CD8-positive, alpha-beta memory T cell (primary cell): ENCODE measurements around the gene FAM161A. TPM values are rescaled to one million over a fixed set of nuclear protein-coding genes. Genes with fewer than 3 reads are reported as not detected.
"Not testable (repeated sequence)": the region's sequence is repeated elsewhere in the genome, so short reads cannot be mapped to it uniquely, and the experiment has no call there.

Source experiments
- CTCF ChIA-PET: fragments of 350-600 bp; sonication (Branson Sonifier 250); formaldehyde crosslinking; loops from one replicate; lab custom pipeline; 2021; ENCODE audit warnings: antibody characterized with exemption; lab: Charles Lee
- POLR2A ChIA-PET: fragments of 350-600 bp; sonication (Branson Sonifier 250); formaldehyde crosslinking; loops from one replicate; lab custom pipeline; 2021; ENCODE audit warnings: antibody characterized with exemption; lab: Charles Lee
- DNase-seq, 5 donors: peaks; one replicate each; pipeline versions ENCODE4 v3.0.0 to v3.0.0-alpha.2; 2020 to 2022; ENCODE audit warnings: mixed read lengths in 1 of 5
- H3K27ac ChIP-seq: one replicate; pipeline ENCODE4 v1.7.0; 2013; ENCODE audit warnings: low read depth, mild to moderate bottlenecking, low read length, moderate library complexity
- H3K27me3 ChIP-seq: 2 replicates; pipeline ENCODE4 v1.7.0; 2013; ENCODE audit warnings: low read length, mild to moderate bottlenecking; ENCODE audit not compliant: insufficient read depth, poor library complexity, severe bottlenecking
- H3K36me3 ChIP-seq: 2 replicates; pipeline ENCODE4 v1.7.0; 2013; ENCODE audit warnings: mild to moderate bottlenecking, low read length, moderate library complexity; ENCODE audit not compliant: insufficient read depth
- H3K4me1 ChIP-seq: 2 replicates; pipeline ENCODE4 v1.7.0; 2013; ENCODE audit warnings: mild to moderate bottlenecking, low read length, moderate library complexity; ENCODE audit not compliant: insufficient read depth
- H3K4me3 ChIP-seq: 2 replicates; pipeline ENCODE4 v1.7.0; 2013; ENCODE audit warnings: mild to moderate bottlenecking, low read length
- H3K9me3 ChIP-seq: 2 replicates; pipeline ENCODE4 v1.7.0; 2013; ENCODE audit warnings: mild to moderate bottlenecking, low read length
- H3K27ac Mint-ChIP-seq, 8 donors: one replicate each; pipeline ENCODE4 v1.8.0; 2020 to 2021; ENCODE audit warnings: mixed read lengths in 8 of 8, mild to moderate bottlenecking in 6 of 8, inconsistent platforms in 3 of 8, moderate library complexity in 3 of 8
- H3K27me3 Mint-ChIP-seq, 2 donors: one replicate each; pipeline ENCODE4 v1.8.0; 2020 to 2021; ENCODE audit warnings: mixed read lengths in 2 of 2, mild to moderate bottlenecking in 1 of 2, moderate library complexity in 1 of 2
- H3K36me3 Mint-ChIP-seq, 3 donors: one replicate each; pipeline ENCODE4 v1.8.0; 2020 to 2021; ENCODE audit warnings: mixed read lengths in 3 of 3, inconsistent platforms in 1 of 3, mild to moderate bottlenecking in 1 of 3
- H3K4me1 Mint-ChIP-seq, 3 donors: one replicate each; pipeline ENCODE4 v1.8.0; 2020 to 2021; ENCODE audit warnings: mixed read lengths in 3 of 3, inconsistent platforms in 1 of 3, mild to moderate bottlenecking in 1 of 3
- H3K4me3 Mint-ChIP-seq, 7 donors: one replicate each; pipeline ENCODE4 v1.8.0; 2020 to 2021; ENCODE audit warnings: mixed read lengths in 7 of 7, mild to moderate bottlenecking in 6 of 7, moderate library complexity in 4 of 7, inconsistent platforms in 2 of 7
- H3K9me3 Mint-ChIP-seq, 5 donors: one replicate each; pipeline ENCODE4 v1.8.0; 2020 to 2022; ENCODE audit warnings: mixed read lengths in 5 of 5, mild to moderate bottlenecking in 3 of 5, moderate library complexity in 2 of 5, inconsistent platforms in 1 of 5
- polyA plus RNA-seq: library from polyadenylated mRNA; unstranded; fragments of 300-500 nt; fragmentation: Illumina TruSeq; gene quantifications from one replicate; pipeline ENCODE4 v1.2.3, GENCODE V29; 2021
- total RNA-seq, 2 experiments: library from RNA; stranded (reverse); gene quantifications; one replicate each; pipeline ENCODE4 v1.2.3, GENCODE V29; 2021

The FAM161A gene
- total and polyA plus RNA-seq, 3 experiments from 2014 or later: 1.7 to 5.8 (median 5.6) TPM

- CTCF ChIA-PET: interaction anchor here (1.5 kb wide), 1 partner anchor 21 kb away, joined by 4 read pairs; no protein-coding TSS in a partner anchor
- H3K27me3 Mint-ChIP-seq: peaks cover 0 to 2% of the 10 kb centered on the region in 2 donors
- H3K27ac Mint-ChIP-seq: peak overlapping the region in 3 of 8 donors; percentile 88 to 93 (median 91)
Observed at GRCh38 chr2:61855318-61855613, 1.4 kb upstream of the FAM161A start.

GRCh38 chr2:61854564-61855317, 881 bp upstream of the FAM161A start:
- Mint-ChIP-seq H3K36me3 (peaks cover 0 to 11% (median 0%) of the 10 kb centered on the region in 3 donors), H3K27me3 (peaks cover 0 to 2% of the 10 kb centered on the region in 2 donors), H3K9me3 (no peaks in the 10 kb centered on the region), H3K27ac (peak overlapping the region; percentile 88 to 98 (median 94)), H3K4me1 (peaks cover 12 to 21% (median 19%) of the 10 kb centered on the region in 3 donors), H3K4me3 (peak overlapping the region; percentile 88 to 97 (median 95))
- ChIA-PET CTCF (interaction anchor here (1.5 kb wide), 1 partner anchor 22 kb away, joined by 4 read pairs; no protein-coding TSS in a partner anchor), POLR2A (interaction anchor here (0.6 to 1.0 kb wide), 2 partner anchors 514 to 544 kb away, joined by 4 to 5 read pairs; no protein-coding TSS in a partner anchor)
- Histone ChIP-seq H3K4me1 (peaks cover 12% of the 10 kb centered on the region), H3K4me3 (peak overlapping the region; percentile 87), H3K27ac (peak overlapping the region; percentile 55), H3K36me3 (no peaks in the 10 kb centered on the region), H3K27me3 (no peaks in the 10 kb centered on the region), H3K9me3 (no peaks in the 10 kb centered on the region)
- peak; percentile 79 to 95 (median 92) for DNase-seq

More at GRCh38 chr2:61855318-61855613, 1.4 kb upstream of the FAM161A start:
- Histone ChIP-seq H3K4me3 (peak overlapping the region; percentile 87), H3K27ac (peak overlapping the region; percentile 55), H3K9me3 (no peaks in the 10 kb centered on the region), H3K27me3 (no peaks in the 10 kb centered on the region), H3K36me3 (no peaks in the 10 kb centered on the region), H3K4me1 (peaks cover 12% of the 10 kb centered on the region)
- Mint-ChIP-seq H3K9me3 (no peaks in the 10 kb centered on the region), H3K4me1 (peaks cover 12 to 21% (median 19%) of the 10 kb centered on the region in 3 donors), H3K4me3 (peak overlapping the region; percentile 71 to 97 (median 93)), H3K36me3 (peaks cover 0 to 11% (median 0%) of the 10 kb centered on the region in 3 donors)
- POLR2A ChIA-PET: no interaction called here
- no peak for DNase-seq

GRCh38 chr2:61853086-61853846, 594 bp downstream of the FAM161A start:
- POLR2A ChIA-PET: no interaction called here
- Mint-ChIP-seq H3K9me3 (no peaks in the 10 kb centered on the region), H3K27ac (peak overlapping the region; percentile 87 to 98 (median 94)), H3K4me3 (peak overlapping the region; percentile 88 to 97 (median 95)), H3K27me3 (no peaks in the 10 kb centered on the region), H3K36me3 (peaks cover 0 to 11% (median 0%) of the 10 kb centered on the region in 3 donors), H3K4me1 (peaks cover 12 to 21% (median 19%) of the 10 kb centered on the region in 3 donors)
- H3K4me1 ChIP-seq: peaks cover 12% of the 10 kb centered on the region
- peak overlapping the region; percentile 55 for H3K27ac ChIP-seq
- CTCF ChIA-PET: no interaction called here
- no peaks in the 10 kb centered on the region for H3K36me3 ChIP-seq
- H3K4me3 ChIP-seq: peak overlapping the region; percentile 87
- H3K27me3 ChIP-seq: no peaks in the 10 kb centered on the region
- DNase-seq: no peak
- no peaks in the 10 kb centered on the region for H3K9me3 ChIP-seq

DNA sequence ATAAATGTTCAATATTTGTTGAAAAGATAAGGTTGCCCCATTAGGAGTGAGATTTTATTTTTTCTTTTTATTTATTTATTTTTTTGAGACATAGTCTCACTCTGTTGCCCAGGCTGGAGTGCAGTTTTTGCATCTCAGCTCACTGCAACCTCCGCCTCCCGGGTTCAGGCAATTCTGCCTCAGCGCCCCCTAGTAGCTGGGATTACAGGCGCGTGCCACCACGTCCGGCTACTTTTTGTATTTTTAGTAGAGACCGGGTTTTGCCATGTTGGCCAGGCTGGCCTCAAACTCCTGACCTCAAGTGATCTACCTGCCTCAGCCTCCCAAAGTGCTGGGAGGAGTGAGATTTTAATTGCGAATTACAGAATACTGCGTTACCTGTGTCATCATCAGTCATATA, 2.6 kb downstream of the FAM161A start:
- H3K27me3 ChIP-seq, H3K27me3 Mint-ChIP-seq, H3K9me3 ChIP-seq, H3K9me3 Mint-ChIP-seq, CTCF ChIA-PET, H3K27ac Mint-ChIP-seq, H3K4me3 ChIP-seq, POLR2A ChIA-PET, DNase-seq, H3K36me3 ChIP-seq, H3K27ac ChIP-seq: not testable (repeated sequence)
- peaks cover 12% of the 10 kb centered on the region for H3K4me1 ChIP-seq
- H3K4me3 Mint-ChIP-seq: peak overlapping the region in 2 of 7 donors; percentile 18 to 20
- peaks cover 12 to 21% (median 19%) of the 10 kb centered on the region in 3 donors for H3K4me1 Mint-ChIP-seq
- peaks cover 0 to 11% (median 0%) of the 10 kb centered on the region in 3 donors for H3K36me3 Mint-ChIP-seq

DNA sequence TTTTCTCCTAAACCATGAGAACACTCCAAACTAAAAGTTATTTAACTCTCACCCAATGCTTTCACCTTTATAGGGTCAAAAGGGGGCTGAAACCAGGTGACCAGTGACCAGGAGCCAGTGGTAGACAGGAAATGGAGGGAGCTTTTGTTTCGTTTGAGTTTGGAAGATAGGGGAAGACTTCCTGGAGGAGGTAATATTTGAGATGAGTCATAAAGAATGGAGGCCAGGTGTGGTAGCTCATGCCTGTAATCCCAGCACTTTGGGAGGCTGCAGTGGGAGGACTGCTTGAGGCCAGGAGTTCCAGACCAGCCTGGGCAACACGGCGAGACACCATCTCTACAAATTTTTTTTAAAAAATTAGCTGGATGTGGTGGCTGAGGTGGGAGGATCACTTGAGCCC, 8.5 kb downstream of the FAM161A start:
- H3K4me1 Mint-ChIP-seq: no peaks in the 10 kb centered on the region
- Histone ChIP-seq H3K27ac (no peak overlapping the region), H3K4me3 (no peak overlapping the region), H3K36me3 (no peaks in the 10 kb centered on the region), H3K9me3 (no peaks in the 10 kb centered on the region), H3K27me3 (no peaks in the 10 kb centered on the region), H3K4me1 (no peaks in the 10 kb centered on the region)
- DNase-seq: no peak
- H3K9me3 Mint-ChIP-seq: no peaks in the 10 kb centered on the region
- H3K27ac Mint-ChIP-seq: no peak overlapping the region
- CTCF ChIA-PET: no interaction called here
- peaks cover 0 to 8% (median 2%) of the 10 kb centered on the region in 3 donors for H3K36me3 Mint-ChIP-seq
- peaks cover 0 to 1% of the 10 kb centered on the region in 2 donors for H3K27me3 Mint-ChIP-seq
- POLR2A ChIA-PET: no interaction called here
- H3K4me3 Mint-ChIP-seq: no peak overlapping the region

- CTCF ChIA-PET: no interaction called here
- POLR2A ChIA-PET: no interaction called here
Observed at GRCh38 chr2:61841286-61841685, 12.6 kb downstream of the FAM161A start.

DNA sequence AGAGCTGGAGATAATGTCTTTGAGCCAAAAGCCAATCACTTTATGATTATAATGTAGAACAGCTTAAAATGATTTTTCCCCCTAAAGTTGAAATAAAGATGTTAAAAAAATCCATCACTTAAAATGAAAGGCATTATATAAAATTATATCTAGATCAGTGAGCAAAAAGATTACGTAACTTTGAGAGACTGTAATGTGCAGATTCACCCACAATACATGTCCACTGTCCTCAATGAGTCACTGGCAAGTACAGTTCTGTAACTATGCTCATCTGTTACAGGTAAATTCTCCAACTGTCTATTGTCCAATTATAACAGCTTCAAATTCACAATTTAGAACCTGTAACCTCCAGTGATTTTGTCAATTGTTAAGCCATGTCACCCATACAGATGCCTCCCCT, 19.0 kb downstream of the FAM161A start:
- POLR2A ChIA-PET: interaction anchor here (0.7 kb wide), 1 partner anchor 330 kb away, joined by 3 read pairs; no protein-coding TSS in a partner anchor
- no peak for DNase-seq
- CTCF ChIA-PET: no interaction called here
- Histone ChIP-seq H3K4me1 (no peaks in the 10 kb centered on the region), H3K36me3 (no peaks in the 10 kb centered on the region), H3K4me3 (no peak overlapping the region), H3K27ac (no peak overlapping the region), H3K27me3 (no peaks in the 10 kb centered on the region), H3K9me3 (no peaks in the 10 kb centered on the region)
- no peaks in the 10 kb centered on the region for H3K4me1 Mint-ChIP-seq
- H3K4me3 Mint-ChIP-seq: no peak overlapping the region
- no peaks in the 10 kb centered on the region for H3K9me3 Mint-ChIP-seq
- H3K27me3 Mint-ChIP-seq: no peaks in the 10 kb centered on the region
- H3K27ac Mint-ChIP-seq: no peak overlapping the region
- H3K36me3 Mint-ChIP-seq: peaks cover 0 to 2% (median 0%) of the 10 kb centered on the region in 3 donors

More at GRCh38 chr2:61841286-61841685, 12.6 kb downstream of the FAM161A start:
- Histone ChIP-seq H3K36me3 (no peaks in the 10 kb centered on the region), H3K9me3 (no peaks in the 10 kb centered on the region), H3K4me1 (no peaks in the 10 kb centered on the region), H3K27ac (no peak overlapping the region), H3K27me3 (no peaks in the 10 kb centered on the region), H3K4me3 (no peak overlapping the region)
- Mint-ChIP-seq H3K36me3 (peaks cover 0 to 11% (median 2%) of the 10 kb centered on the region in 3 donors), H3K27ac (peak overlapping the region in 2 of 8 donors; percentile 8 to 70), H3K9me3 (no peaks in the 10 kb centered on the region), H3K4me1 (no peaks in the 10 kb centered on the region), H3K4me3 (no peak overlapping the region), H3K27me3 (peaks cover 0 to 1% of the 10 kb centered on the region in 2 donors)
- DNase-seq: no peak
